HEK293 (cell line): ENCODE measurements around the gene ACADM.
A peak's percentile ranks its signal among the peaks of the same experiment; 100 is the strongest.
"Not testable (repeated sequence)": the region's sequence is repeated elsewhere in the genome, so short reads cannot be mapped to it uniquely, and the experiment has no call there.

Experiments
- CTCF ChIA-PET: fragments of 350-600 bp; formaldehyde crosslinking; extraction: SDS; loops from one replicate; lab custom pipeline; 2021; ENCODE audit warnings: antibody characterized with exemption; lab: Yijun Ruan, JAX
- POLR2A ChIA-PET: fragments of 300-600 bp; formaldehyde crosslinking; extraction: SDS; loops from one replicate; lab custom pipeline; 2020; ENCODE audit warnings: antibody characterized with exemption, inconsistent platforms; lab: Yijun Ruan, JAX
- H3K27ac ChIP-seq: fragments of 200-500 bp; sonication (Bioruptor generic); 2 replicates; pipeline ENCODE4 v1.5.1; 2014; ENCODE audit warnings: low read depth, low read length, control low read depth, inconsistent platforms; ENCODE audit errors: extremely low read depth
- H3K36me3 ChIP-seq, 2 experiments: fragments of 200-500 bp in 1 of 2; sonication (Bioruptor generic) in 1 of 2; 1 replicate in 1 of 2; 2 replicates in 1 of 2; pipeline ENCODE4 v1.5.1; 2014 to 2017; ENCODE audit warnings: inconsistent platforms in 2 of 2, low read length in 2 of 2; ENCODE audit not compliant: control insufficient read depth in 2 of 2, insufficient read depth in 1 of 2
- H3K4me1 ChIP-seq: fragments of 200-500 bp; sonication (Bioruptor generic); 2 replicates; pipeline ENCODE4 v1.5.1; 2014; ENCODE audit warnings: mild to moderate bottlenecking, low read length, inconsistent platforms; ENCODE audit not compliant: control insufficient read depth, insufficient read depth
- H3K4me3 ChIP-seq: 2 replicates; pipeline ENCODE4 v1.5.1; 2011; ENCODE audit warnings: low read depth, mild to moderate bottlenecking, control low read depth, low read length, moderate library complexity
- H3K9me3 ChIP-seq: fragments of 200-500 bp; sonication (Bioruptor generic); 2 replicates; pipeline ENCODE4 v1.5.1; 2014; ENCODE audit warnings: low read depth, low read length, inconsistent platforms; ENCODE audit not compliant: control insufficient read depth, insufficient read depth
- BCL11A ChIP-seq: fragments of 450-650 bp; formaldehyde crosslinking; IDR thresholded peaks from 2 replicates; pipeline ENCODE4 v1.5.1; 2016; ENCODE audit warnings: low read depth, missing biosample characterization, missing genetic modification characterization
- MZF1 ChIP-seq: fragments of 450-650 bp; formaldehyde crosslinking; IDR thresholded peaks from 2 replicates; pipeline ENCODE4 v1.5.1; 2017; ENCODE audit warnings: missing biosample characterization, missing genetic modification characterization, borderline replicate concordance
- PRDM1 ChIP-seq: fragments of 450-650 bp; formaldehyde crosslinking; IDR thresholded peaks from 2 replicates; pipeline ENCODE4; 2016; ENCODE audit warnings: missing biosample characterization, missing genetic modification characterization
- SETDB1 ChIP-seq: IDR thresholded peaks from one replicate; pipeline ENCODE4 v1.6.1; 2017; ENCODE audit warnings: mild to moderate bottlenecking, low read length, moderate library complexity, mixed read lengths; ENCODE audit not compliant: insufficient read length
- ZBTB17 ChIP-seq: fragments of 450-650 bp; formaldehyde crosslinking; IDR thresholded peaks from 2 replicates; pipeline ENCODE4 v1.5.1; 2016; ENCODE audit warnings: missing biosample characterization, missing genetic modification characterization
- ZBTB44 ChIP-seq: fragments of 450-650 bp; IDR thresholded peaks from 2 replicates; pipeline ENCODE4 v1.5.1; 2018; ENCODE audit warnings: missing biosample characterization, mild to moderate bottlenecking, missing genetic modification characterization
- ZNF114 ChIP-seq: fragments of 450-650 bp; formaldehyde crosslinking; IDR thresholded peaks from 2 replicates; pipeline ENCODE4 v1.5.0; 2017; ENCODE audit warnings: missing biosample characterization, missing genetic modification characterization
- ZNF157 ChIP-seq: fragments of 450-650 bp; formaldehyde crosslinking; IDR thresholded peaks from 2 replicates; pipeline ENCODE4 v1.5.1; 2016; ENCODE audit warnings: missing biosample characterization, missing genetic modification characterization
- ZNF214 ChIP-seq: fragments of 450-650 bp; formaldehyde crosslinking; IDR thresholded peaks from 2 replicates; pipeline ENCODE4 v1.5.1; 2017; ENCODE audit warnings: missing biosample characterization, mild to moderate bottlenecking, missing genetic modification characterization, borderline replicate concordance
- ZNF335 ChIP-seq: fragments of 450-650 bp; formaldehyde crosslinking; conservative IDR thresholded peaks from 2 replicates; pipeline ENCODE4 v1.5.1; 2016; ENCODE audit warnings: missing biosample characterization, missing genetic modification characterization
- ZNF391 ChIP-seq: fragments of 450-650 bp; formaldehyde crosslinking; IDR thresholded peaks from 2 replicates; pipeline ENCODE4 v1.5.1; 2016; ENCODE audit warnings: low read depth, missing biosample characterization, missing genetic modification characterization, borderline replicate concordance
- ZNF561 ChIP-seq: fragments of 450-650 bp; IDR thresholded peaks from 2 replicates; pipeline ENCODE4 v1.5.1; 2018; ENCODE audit warnings: missing biosample characterization, missing genetic modification characterization, borderline replicate concordance
- ZNF596 ChIP-seq: fragments of 450-650 bp; IDR thresholded peaks from 2 replicates; pipeline ENCODE4 v1.5.0; 2018; ENCODE audit warnings: missing biosample characterization, mild to moderate bottlenecking, missing genetic modification characterization, moderate library complexity
- ZNF660 ChIP-seq: fragments of 450-650 bp; IDR thresholded peaks from 2 replicates; pipeline ENCODE4 v1.5.1; 2018; ENCODE audit warnings: missing biosample characterization, mild to moderate bottlenecking, missing genetic modification characterization
- ZNF76 ChIP-seq: fragments of 450-650 bp; formaldehyde crosslinking; IDR thresholded peaks from 2 replicates; pipeline ENCODE4; 2016; ENCODE audit warnings: low read depth, missing biosample characterization, missing genetic modification characterization, borderline replicate concordance
- ZNF830 ChIP-seq: fragments of 450-650 bp; IDR thresholded peaks from 2 replicates; pipeline ENCODE4 v1.5.0; 2018; ENCODE audit warnings: missing biosample characterization, missing genetic modification characterization, low read depth, mild to moderate bottlenecking, moderate library complexity

Gene ACADM

GRCh38 chr1:75720820-75721219 lies 3.7 kb upstream of the ACADM start:
- no peaks in the 10 kb centered on the region for H3K36me3 ChIP-seq
- no peak overlapping the region for H3K27ac ChIP-seq
- no peaks in the 10 kb centered on the region for H3K9me3 ChIP-seq
- H3K4me1 ChIP-seq: no peaks in the 10 kb centered on the region
- ChIA-PET CTCF (no interaction called here), POLR2A (interaction anchor here (0.7 kb wide), 1 partner anchor 11 kb away, joined by 7 read pairs; no protein-coding TSS in a partner anchor)
- H3K4me3 ChIP-seq: no peak overlapping the region
- TF ChIP-seq ZBTB17 (tag by site-specific recombination) (no peak), MZF1 (tag by site-specific recombination) (no peak), ZNF830 (no peak), ZNF114 (tag by site-specific recombination) (no peak), ZBTB44 (no peak), ZNF214 (tag by site-specific recombination) (no peak)

- CTCF ChIA-PET: interaction anchor here (0.6 kb wide), 1 partner anchor 205 kb away, joined by 3 read pairs; no protein-coding TSS in a partner anchor
- H3K27ac ChIP-seq, H3K4me1 ChIP-seq, POLR2A ChIA-PET, H3K36me3 ChIP-seq, H3K9me3 ChIP-seq, H3K4me3 ChIP-seq: not testable (repeated sequence)
Measured at GRCh38 chr1:75722246-75722645, 2.3 kb upstream of the ACADM start.

GRCh38 chr1:75722966-75723365 lies 1.5 kb upstream of the ACADM start:
- no peak overlapping the region for H3K4me3 ChIP-seq
- H3K9me3 ChIP-seq: no peaks in the 10 kb centered on the region
- ChIA-PET POLR2A (no interaction called here), CTCF (no interaction called here)
- no peaks in the 10 kb centered on the region for H3K4me1 ChIP-seq
- H3K36me3 ChIP-seq: no peaks in the 10 kb centered on the region
- peak; percentile 39 for TF ChIP-seq SETDB1
- no peak for TF ChIP-seq ZNF596 (tag by site-specific recombination)
- H3K27ac ChIP-seq: no peak overlapping the region

GRCh38 chr1:75723989-75724471 lies 479 bp upstream of the ACADM start:
- H3K27ac ChIP-seq: peak overlapping the region; percentile 60
- CTCF ChIA-PET: no interaction called here
- TF ChIP-seq ZNF157 (no peak), ZNF76 (tag by site-specific recombination) (peak; percentile 54; the same call in 1 of the 2 replicates), ZNF660 (tag by site-specific recombination) (0 out of 2 replicates have a peak, but pooled peaks have one; percentile 12), ZNF335 (tag by site-specific recombination) (peak; percentile 84), ZNF391 (tag by site-specific recombination) (0 out of 2 replicates have a peak, but pooled peaks have one; percentile 24), ZNF561 (no peak), PRDM1 (peak; percentile 73), BCL11A (tag by site-specific recombination) (0 out of 2 replicates have a peak, but pooled peaks have one; percentile 31)
- TF ChIP-seq, all 188 proteins: peak for 6
- POLR2A ChIA-PET: no interaction called here
- Histone ChIP-seq H3K4me1 (no peaks in the 10 kb centered on the region), H3K36me3 (no peaks in the 10 kb centered on the region; a peak in 1 of 3 replicates), H3K4me3 (peak overlapping the region; percentile 99), H3K9me3 (no peaks in the 10 kb centered on the region)
